Measurements from ENCODE around the gene GIMAP8.
"Not testable (repeated sequence)": the region's sequence is repeated elsewhere in the genome, so short reads cannot be mapped to it uniquely, and the experiment has no call there.

The GIMAP8 gene

DNA sequence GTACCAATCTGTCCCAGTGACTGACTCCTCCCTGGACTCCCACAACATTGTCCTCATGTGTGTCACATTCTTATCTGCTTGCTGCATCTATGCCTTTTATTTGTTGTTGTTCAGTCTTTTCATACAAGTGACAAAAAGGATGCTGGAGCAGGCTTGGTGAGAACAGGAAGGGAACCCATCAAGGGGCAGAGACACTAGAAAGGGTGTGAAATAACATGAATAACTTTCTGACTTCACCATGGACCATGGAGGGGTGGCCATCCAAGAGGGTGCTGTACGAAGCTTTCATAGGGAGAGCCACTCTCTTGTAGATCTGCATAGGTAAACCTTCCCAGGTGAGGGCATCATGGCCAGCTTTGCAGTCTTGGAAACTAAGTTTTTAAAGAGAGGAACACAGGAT, 14.5 kb downstream of the GIMAP8 start:
- DNase-seq (ENCODE audit: low read depth in 2 of 2): no peak

DNA sequence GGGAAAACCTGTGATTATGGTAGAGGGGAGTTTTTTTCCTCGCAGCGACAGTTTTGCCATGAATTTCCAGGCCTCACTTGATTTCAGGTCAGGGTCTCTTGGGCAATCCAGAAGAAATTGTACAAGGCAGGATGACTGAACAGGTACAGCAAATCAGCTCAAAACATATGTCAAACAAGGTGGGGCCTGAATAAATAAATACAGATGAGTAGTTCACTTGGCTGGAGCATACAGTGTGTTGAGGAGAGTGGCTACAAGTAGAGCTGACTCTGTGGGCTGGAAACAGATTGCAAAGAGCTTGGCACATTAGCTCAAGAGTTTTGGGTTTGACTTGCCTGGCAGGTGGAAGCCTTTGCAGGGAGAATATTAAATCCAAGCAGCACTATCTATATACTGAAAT, 15.0 kb downstream of the GIMAP8 start:
- no peak for DNase-seq (ENCODE audit: low read depth in 2 of 2)

DNA sequence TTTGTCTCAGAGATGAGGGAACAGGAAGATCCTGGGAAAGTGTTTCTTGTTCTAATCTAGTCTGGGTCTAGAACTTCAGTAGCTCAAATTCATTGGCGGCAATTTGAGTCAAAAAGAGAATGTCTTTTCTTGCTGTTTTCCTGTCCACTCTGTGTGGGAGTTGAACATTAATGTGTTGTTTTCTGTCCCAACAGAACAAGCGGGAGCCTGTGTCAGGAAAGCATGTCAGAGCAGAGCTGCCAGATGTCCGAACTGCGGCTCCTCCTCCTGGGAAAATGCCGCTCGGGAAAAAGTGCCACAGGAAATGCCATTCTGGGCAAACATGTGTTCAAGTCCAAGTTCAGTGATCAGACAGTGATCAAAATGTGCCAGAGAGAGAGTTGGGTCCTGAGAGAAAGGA, 16.0 kb downstream of the GIMAP8 start:
- no peak for DNase-seq (ENCODE audit: low read depth in 2 of 2)

DNA sequence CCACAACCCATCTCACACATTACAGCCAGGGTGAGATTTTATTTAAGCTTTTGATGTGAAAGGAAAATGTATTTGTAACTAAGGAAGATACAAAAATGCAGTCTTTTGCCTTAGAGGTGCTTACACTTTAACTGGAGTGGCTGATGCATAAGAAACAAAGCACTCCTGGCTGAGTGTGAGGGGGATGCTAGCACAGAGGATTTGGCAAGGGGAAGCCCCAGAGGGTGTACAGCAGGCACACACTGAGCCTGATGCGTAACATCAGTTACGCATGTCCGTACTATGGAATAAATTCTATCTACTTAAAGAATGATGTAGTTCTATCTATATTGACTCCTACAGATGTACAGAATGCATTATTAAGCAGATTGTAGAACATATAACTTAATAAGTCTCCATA, 17.8 kb downstream of the GIMAP8 start:
- no peak for DNase-seq (ENCODE audit: low read depth in 2 of 2)

DNA sequence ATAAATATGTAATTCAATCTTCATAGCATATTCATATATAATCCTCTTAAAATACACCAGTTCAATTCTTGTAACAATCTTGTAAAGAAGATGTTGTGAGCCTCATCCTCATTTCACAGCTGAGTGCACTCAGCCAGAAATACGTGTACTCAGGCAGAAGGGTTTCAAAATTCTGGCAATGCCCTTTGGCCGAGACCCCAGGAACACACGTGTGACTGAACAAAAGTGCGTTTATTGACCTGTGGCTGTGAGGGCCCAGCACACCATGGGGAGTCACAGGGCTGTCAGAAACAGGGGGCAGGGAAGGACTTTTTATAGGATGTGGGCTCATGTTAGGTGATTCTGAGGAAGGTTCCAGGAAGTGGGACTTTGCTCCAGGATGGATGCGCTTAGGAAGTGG, 21.5 kb downstream of the GIMAP8 start:
- DNase-seq (ENCODE audit: low read depth in 2 of 2): no peak

DNA sequence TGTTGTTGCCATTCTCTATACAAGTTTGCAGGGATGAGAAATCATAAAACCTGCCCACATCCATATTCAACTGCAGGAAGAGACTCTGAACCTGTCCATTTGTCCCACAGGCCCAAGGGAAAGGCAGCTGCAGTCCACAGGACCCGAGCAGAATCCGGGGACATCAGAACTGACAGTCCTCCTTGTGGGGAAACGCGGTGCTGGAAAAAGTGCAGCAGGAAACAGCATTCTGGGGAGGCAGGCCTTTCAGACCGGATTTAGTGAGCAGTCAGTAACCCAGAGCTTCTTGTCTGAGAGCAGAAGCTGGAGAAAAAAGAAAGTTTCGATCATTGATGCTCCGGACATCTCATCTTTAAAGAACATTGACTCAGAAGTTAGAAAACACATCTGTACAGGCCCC, 23.5 kb downstream of the GIMAP8 start:
- DNase-seq (ENCODE audit: low read depth in 2 of 2): no peak

DNA sequence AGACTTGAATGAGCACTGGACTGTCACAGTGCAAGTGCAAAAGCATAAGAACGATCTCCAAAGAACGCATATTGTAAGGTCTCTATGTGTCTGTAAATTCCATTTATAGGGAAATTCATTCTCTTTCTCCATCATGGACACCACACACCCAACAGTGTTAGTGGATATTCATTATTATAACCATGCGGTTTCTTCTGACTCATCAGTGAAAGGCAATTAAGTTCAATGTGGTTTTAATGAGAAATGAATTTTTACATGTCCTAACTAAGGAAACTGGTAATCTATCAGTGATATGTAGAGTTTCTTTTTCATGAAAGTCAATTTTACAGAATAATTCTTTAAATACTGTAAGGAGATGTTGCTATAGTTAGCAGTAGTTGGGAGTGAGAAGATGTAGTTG, 25.9 kb downstream of the GIMAP8 start:
- no peak for DNase-seq (ENCODE audit: low read depth in 2 of 2)

DNA sequence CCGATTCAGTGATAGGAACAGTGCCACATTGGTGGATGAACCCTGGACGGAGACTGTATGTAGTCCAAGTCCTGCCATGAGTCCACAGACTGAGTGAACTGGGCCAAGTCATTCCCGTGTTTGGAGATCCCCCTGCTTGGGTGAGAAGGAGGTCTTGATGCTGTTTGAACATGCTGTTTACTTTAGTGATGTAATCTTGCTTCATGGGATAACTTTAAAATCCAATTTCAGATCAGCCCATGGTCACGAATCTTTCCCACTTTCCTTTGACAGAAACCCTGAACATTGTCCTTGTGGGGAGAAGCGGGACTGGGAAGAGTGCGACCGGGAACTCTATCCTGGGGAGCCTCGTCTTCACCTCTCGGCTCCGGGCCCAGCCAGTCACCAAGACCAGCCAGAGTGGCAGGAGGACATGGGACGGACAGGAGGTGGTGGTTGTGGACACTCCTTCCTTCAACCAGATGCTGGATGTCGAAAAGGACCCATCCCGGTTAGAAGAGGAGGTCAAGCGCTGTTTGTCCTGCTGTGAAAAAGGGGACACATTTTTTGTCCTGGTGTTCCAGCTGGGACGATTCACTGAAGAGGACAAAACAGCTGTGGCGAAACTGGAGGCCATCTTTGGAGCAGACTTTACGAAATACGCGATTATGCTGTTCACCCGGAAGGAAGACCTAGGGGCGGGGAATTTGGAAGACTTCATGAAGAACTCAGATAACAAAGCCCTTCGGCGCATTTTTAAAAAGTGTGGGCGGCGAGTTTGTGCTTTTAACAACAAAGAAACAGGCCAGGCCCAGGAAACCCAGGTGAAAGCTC, 26.6 kb downstream of the GIMAP8 start:
- no peak for DNase-seq (ENCODE audit: low read depth in 2 of 2)

DNA sequence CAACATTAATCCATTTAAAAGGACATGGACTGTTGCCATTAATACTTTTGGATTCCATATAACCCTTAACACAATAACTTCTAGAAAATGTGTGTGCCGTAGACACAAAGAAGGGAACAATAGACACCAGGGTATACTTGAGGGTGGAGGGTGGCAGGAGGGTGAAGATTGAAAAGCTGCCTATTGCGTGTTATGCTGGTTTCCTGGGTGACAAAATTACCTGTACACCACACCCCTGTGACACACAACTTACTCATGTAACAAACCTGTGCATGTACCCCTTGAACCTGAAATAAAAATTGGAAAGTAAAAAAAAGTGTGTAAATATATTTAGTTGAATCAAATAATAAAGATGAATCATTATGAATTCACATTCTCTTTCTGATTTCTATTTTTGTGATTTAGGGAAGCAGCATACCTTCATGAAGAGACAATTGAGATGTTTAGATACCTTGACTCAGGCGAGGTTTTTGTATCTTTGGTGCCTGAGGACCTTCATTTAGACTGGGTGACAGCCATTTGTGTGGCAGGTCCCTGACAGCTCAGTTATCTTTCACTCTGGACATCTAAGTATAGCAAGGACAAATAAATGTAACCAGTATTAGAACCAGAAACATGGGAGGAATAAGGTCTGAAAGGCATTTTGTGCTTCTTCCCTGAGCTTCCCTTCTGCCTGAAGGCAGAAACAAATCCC, 28.7 kb downstream of the GIMAP8 start:
- no peak for DNase-seq (ENCODE audit: low read depth in 2 of 2)

DNA sequence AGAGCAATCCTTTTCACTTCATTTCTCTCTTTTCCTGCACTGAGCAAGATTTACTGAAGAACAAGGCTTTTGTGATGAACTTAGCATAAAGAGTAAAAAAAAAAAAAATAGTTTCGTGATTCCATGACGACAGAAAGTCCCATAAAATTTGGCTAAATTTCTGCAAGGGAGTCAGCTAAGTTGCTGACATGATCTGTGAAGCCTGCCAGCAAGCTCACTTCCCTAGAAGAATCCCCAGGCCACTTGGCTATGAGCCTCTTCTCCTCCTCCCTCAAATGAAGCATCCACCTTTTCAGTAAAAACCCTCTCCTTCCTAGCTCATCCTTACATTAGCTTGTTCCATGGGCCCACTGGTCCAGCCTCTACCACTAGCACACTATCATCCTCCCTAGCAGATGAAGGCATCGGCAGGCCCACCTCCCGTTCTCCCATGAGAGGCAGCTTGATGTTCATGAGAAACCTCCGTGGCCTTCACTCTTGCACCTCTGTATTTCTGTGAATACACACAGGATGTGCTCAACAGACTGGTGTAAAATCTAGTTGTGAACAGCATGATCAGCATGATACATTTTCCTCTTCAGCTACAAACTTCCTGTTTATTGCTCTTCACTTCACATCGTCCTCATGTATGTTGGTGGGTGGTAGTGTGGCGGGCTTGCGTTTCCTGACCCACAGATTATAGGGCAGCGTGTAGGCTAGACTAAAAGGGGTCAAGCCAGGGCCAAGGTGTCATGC, 30.9 kb downstream of the GIMAP8 start:
- DNase-seq (ENCODE audit: low read depth in 2 of 2): no peak

DNA sequence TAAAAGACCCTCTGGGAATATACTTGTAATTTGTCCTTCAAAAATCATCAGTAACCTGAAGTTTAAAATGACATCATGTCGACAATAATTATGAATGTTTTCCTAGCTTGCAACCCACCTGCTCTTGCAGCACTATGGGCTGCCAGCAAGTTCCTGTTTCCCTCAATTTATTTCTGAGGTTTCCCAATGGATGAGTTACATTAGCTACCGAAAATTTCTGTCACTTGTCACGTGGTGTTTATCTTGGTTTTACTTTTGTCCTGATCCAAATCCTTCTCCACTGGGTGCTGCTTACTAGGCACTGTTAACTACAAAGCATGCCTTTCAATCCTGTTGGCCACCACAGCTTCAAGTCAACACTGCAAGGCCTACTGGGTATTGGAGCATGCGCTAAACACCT, 31.5 kb downstream of the GIMAP8 start:
- DNase-seq (ENCODE audit: low read depth in 2 of 2): no peak

DNA sequence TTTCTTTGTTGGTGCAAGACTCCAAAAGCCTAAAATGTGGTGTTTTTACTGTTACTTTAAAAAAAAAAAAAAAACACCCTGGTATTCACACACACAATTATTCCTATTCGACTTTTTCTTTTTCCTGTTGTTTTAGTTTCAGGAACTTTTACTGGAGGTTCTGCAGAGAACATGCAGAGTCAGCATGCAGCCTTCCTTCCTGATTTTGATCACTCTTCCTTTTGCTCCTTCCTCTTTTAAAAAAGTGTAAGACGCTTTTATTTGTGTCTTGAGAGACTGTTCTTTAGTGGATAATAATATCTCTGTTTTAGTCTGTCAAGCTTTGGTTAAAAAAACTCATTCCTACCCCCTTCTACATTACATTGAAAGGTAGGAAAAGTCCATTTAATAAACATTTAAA, 33.1 kb downstream of the GIMAP8 start:
- DNase-seq (ENCODE audit: low read depth in 2 of 2): not testable (repeated sequence)

DNA sequence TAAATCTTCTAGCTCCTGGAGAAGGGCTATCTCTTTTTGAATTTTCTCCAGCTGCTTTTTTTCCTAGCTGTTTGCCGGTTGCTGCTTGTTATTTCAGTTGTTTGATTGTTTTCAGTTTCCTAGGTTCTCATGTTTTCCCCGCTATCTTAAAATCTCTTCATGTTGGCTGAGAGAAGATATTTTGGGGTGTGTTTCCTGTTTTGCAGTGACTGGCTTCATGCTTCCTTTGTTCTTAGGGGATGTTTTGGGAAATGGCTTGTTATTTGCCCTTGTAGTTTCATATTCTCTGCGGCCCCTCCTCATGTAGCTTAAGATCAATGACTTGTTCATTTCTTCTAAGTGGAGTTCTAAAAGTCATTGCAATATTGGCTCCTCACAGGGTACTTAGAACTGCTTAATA, 33.6 kb downstream of the GIMAP8 start:
- not testable (repeated sequence) for DNase-seq (ENCODE audit: low read depth in 2 of 2)

DNA sequence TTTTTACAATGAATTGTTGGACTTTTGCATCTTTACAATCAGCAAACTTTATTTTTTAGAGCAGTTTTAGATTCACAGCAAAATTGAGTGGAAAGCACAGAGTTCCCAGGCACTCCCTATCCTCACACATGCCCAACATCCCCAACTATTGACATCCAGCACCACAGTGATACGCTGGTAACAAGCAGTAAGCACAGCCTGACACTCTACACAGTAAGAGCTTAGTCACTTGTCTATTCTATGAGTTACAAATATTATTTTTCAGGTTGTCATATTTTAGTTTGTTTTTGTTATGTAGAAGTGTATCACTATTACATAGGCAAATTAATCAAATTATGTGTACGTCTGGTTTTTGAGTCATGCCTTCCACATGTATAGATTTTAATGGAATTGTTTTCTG, 37.2 kb downstream of the GIMAP8 start:
- DNase-seq (ENCODE audit: low read depth in 2 of 2): no peak

DNA sequence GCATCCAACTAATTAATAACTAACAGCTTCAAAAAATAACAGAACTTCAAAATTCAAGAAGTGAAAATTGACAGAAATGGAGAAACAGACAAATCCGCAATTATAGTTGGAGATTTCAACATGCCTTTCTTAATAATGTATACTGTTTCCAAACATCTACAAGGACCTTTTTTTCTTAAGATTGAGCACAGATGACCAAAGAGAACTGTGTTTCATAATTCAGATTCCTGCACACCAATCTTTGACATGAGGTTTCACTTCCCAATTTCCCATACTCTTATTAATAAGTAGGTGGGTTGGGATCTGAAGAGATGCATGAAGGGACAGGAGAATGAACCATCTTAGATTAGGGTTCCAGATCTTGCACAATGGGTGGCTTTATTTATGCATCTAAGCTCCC, 39.4 kb downstream of the GIMAP8 start:
- DNase-seq (ENCODE audit: low read depth in 2 of 2): no peak

DNA sequence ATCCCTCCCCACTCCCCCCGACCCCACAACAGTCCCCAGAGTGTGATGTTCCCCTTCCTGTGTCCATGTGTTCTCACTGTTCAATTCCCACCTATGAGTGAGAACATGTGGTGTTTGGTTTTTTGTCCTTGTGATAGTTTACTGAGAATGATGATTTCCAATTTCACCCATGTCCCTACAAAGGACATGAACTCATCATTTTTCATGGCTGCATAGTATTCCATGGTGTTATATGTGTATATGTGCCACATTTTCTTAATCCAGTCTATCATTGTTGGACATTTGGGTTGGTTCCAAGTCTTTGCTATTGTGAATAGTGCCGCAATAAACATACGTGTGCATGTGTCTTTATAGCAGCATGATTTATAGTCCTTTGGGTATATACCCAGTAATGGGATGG, 43.0 kb downstream of the GIMAP8 start:
- DNase-seq (ENCODE audit: low read depth in 2 of 2): not testable (repeated sequence)

DNA sequence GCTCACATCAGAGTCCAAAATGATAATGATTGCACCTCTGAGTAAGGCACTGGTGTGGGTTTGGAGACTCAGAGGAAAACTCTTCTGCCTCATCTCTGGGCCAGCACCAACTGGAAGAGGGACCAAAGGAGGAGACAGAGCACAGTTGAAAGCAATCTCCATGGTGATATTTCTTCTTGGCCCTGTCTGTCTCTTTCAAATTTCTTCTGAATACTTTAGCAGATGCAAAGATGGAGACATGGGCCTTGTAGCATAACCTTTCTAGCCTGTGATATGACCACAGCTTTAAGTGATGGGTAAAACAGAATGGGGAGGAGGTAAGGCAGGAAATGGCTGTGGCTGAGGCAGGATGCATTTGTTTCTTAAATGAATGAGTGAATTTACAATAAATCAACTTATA, 52.1 kb downstream of the GIMAP8 start:
- no peak for DNase-seq (ENCODE audit: low read depth in 2 of 2)

DNA sequence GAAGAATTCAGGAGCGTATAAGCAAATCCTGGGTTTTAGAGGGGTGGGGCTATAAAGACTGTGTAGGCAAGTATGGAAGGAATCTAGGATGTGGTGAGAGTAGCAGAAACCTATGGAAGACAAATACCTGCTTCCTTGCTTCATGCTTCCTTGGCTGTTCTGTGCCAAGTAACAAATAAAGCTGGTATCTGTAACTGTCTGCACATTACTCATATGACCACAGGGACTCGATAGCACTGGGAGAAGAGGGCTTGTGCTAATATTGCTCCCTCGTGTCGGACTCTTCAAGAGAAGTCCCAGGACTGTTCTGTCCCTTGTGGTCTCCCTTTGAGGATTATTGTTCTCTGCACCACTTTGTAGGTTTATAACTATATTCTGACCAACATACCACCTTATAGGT, 52.7 kb downstream of the GIMAP8 start:
- no peak for DNase-seq (ENCODE audit: low read depth in 2 of 2)

DNA sequence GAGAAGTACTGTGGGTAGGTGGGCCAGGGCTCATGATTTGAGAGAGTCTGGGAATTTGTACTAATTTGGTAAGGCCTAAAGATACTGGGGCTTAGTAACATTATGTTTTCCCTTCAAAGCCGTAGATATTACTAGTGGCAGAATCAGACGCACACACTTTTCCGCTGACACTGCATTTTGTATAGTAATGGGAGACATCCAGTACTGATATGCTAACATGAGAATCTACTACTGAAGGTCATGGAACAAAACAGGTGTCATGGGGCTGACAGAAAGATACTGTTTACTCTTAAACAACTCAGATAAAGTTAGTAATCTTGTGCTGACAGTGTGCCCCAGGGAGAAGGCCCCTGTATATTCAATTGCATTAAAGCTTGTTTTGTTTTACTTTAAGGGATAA, 53.2 kb downstream of the GIMAP8 start:
- DNase-seq (ENCODE audit: low read depth in 2 of 2): no peak

DNA sequence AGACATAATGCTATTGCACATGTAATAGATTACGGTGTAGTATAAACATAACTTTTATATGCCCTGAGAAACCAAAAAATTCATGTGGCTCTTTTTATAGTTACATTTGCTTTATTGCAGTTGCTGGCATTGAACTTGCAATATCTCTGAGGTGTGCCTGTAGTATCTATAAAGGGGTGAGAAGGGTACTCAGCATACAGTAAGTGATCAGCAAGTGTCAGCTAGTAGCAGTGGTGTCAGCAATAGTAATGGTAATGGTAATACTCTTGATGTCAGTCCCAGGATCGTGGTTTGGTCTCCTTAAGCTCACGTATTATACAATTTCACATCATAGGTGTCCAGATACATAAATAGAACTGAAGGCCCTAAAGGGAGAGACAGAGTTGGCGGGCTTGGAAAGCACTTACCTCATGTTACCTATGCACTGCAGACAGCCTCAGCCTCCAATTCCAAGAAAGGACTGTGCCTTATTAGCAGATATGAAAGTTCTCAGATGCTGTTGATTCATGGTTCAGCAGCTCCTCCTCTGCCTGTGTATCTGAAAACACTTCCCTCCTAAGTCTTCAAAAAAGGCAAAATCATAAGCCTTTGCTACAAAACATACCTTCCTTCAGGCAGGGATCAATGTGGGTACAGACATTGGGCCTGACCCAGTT, 57.6 kb downstream of the GIMAP8 start:
- no peak for DNase-seq (ENCODE audit: low read depth in 2 of 2)

DNA sequence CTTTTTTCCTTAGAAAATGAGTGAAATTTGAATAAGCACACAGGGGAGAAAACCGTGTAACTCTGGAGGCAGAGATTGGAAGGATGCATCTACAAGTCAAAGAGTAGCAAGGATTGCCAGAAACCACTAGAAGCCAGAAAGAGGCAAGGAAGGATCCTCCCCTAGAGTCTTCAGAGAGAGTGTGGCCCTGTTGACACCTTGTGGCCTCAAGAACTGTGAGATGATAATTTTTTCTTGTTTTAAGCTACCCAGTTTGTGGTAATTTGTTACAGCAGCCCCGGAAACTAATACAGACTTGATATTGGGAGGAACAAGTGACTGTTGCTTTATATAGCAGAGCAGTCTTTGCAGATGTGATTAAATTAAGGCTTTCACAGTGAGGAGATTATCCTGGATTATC, 60.6 kb downstream of the GIMAP8 start:
- DNase-seq (ENCODE audit: low read depth in 2 of 2): no peak

DNA sequence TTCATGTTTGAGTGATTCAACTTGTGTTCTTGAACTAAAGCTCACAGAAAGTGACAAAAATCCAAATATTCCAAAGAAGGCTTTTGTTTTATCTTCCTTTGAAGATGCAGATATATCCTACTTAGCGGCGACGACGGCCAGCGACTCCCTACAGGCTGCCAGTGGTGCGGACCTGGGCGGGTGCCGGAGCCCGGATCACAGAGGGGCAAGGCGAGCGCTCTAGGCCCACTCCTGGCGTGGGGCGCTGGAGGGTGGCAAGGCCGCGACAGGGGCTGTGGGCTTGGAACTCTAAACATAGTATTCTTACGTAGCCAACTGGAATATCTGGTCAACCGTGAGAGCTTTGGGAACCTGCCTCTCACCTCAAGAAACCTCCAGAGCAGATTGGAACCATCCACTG, 63.3 kb downstream of the GIMAP8 start:
- no peak for DNase-seq (ENCODE audit: low read depth in 2 of 2)
